ENCODE measurements around the gene MEAF6.

DNA sequence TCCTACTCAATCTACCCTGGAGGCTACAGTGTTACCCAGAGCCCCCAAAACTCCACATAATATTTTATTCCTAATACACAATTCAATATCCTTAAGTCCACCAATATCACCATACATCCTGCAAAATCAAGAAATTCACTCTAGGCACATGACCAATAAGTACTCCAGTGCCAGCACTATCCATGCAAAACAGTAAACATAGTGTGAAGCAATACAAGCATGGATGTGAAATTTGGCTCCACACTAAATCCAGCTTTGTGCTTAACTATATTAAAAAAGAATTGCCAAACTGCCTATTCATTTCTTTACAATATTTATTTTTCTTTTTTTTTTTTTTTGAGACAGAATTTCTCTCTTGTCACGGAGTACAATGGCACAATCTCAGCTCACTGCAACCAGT is 3.0 kb upstream of the MEAF6 start:
- TF ChIP-seq, protein P1, sequence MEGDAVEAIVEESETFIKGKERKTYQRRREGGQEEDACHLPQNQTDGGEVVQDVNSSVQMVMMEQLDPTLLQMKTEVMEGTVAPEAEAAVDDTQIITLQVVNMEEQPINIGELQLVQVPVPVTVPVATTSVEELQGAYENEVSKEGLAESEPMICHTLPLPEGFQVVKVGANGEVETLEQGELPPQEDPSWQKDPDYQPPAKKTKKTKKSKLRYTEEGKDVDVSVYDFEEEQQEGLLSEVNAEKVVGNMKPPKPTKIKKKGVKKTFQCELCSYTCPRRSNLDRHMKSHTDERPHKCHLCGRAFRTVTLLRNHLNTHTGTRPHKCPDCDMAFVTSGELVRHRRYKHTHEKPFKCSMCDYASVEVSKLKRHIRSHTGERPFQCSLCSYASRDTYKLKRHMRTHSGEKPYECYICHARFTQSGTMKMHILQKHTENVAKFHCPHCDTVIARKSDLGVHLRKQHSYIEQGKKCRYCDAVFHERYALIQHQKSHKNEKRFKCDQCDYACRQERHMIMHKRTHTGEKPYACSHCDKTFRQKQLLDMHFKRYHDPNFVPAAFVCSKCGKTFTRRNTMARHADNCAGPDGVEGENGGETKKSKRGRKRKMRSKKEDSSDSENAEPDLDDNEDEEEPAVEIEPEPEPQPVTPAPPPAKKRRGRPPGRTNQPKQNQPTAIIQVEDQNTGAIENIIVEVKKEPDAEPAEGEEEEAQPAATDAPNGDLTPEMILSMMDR (IDR thresholded peaks at IDR 0.05) = no peak
- no peak for TF ChIP-seq POLR2A (IDR thresholded peaks at IDR 0.05)
